HEK293T (cell line): Measurements from ENCODE around the gene GNAI1.

Source experiments
- FOXA1 ChIP-seq: fragments of 450-650 bp; IDR thresholded peaks from 2 replicates; pipeline ENCODE4 v1.6.1; 2016; ENCODE audit warnings: mild to moderate bottlenecking
- HDGF ChIP-seq: fragments of 450-650 bp; IDR thresholded peaks from 2 replicates; pipeline ENCODE4 v1.6.1; 2017; ENCODE audit warnings: antibody characterized with exemption, borderline replicate concordance

DNA sequence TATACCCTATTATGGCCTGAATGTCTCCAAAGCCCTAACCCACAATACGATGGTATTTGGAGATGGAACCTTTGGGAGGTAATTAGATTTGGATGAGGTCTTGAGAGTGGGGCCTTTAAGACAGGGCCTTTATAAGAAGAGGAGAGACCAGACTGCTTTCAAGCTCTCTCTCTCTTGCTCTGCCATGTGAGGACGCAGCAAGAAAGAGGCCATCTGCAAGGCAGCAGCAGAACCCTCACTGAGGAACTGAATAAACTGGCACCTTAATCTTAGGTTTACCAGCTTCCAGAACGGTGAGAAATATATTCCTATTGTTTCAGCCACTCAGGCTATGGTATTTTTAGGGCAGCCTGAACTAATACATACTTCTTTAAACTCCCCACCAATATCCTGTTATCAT, 2.0 kb upstream of the GNAI1 start:
- TF ChIP-seq HDGF, result no peak
- TF ChIP-seq FOXA1, result no peak
